WI38 (cell line): ENCODE results near the gene RNF167.

Source experiments
- H3K4me3 ChIP-seq: 2 replicates; pipeline ENCODE4 v1.5.1; 2011; ENCODE audit warnings: low read depth, mild to moderate bottlenecking, control low read depth, low read length
- TF ChIP-seq, protein P1 (sequence below): IDR thresholded peaks from 2 replicates; pipeline ENCODE4 v1.5.1; 2012; ENCODE audit warnings: low read depth, mild to moderate bottlenecking, control low read depth, low read length

Gene RNF167

DNA sequence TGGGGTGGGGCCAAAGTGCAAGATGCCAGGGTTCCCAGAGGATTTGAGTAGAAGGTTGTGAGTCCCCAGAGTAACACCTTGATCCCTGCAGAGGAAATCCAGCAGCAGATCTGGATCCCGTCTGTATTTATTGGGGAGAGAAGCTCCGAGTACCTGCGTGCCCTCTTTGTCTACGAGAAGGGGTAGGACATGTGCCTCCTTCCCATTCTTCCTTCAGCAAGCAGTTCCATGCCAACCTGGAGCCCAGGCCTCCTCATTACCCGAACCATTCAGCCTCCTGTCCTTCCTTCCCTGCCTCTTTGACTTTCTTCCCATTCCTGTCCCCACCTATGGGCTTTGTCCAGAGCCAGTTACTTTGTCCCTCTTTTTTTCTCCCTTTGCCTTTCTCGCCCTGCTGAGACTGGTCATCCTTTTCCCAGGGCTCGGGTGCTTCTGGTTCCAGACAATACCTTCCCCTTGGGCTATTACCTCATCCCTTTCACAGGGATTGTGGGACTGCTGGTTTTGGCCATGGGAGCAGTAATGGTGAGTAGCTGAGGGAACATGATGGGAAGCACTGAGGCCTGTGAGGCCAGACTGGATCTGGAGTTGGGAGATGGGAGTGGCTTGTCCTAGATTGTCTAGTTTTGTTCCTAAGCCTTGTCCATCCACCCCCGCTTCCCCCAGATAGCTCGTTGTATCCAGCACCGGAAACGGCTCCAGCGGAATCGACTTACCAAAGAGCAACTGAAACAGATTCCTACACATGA, 2.9 kb downstream of the RNF167 start:
- TF ChIP-seq, protein P1, sequence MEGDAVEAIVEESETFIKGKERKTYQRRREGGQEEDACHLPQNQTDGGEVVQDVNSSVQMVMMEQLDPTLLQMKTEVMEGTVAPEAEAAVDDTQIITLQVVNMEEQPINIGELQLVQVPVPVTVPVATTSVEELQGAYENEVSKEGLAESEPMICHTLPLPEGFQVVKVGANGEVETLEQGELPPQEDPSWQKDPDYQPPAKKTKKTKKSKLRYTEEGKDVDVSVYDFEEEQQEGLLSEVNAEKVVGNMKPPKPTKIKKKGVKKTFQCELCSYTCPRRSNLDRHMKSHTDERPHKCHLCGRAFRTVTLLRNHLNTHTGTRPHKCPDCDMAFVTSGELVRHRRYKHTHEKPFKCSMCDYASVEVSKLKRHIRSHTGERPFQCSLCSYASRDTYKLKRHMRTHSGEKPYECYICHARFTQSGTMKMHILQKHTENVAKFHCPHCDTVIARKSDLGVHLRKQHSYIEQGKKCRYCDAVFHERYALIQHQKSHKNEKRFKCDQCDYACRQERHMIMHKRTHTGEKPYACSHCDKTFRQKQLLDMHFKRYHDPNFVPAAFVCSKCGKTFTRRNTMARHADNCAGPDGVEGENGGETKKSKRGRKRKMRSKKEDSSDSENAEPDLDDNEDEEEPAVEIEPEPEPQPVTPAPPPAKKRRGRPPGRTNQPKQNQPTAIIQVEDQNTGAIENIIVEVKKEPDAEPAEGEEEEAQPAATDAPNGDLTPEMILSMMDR: no peak
- no peak overlapping the region for H3K4me3 ChIP-seq

DNA sequence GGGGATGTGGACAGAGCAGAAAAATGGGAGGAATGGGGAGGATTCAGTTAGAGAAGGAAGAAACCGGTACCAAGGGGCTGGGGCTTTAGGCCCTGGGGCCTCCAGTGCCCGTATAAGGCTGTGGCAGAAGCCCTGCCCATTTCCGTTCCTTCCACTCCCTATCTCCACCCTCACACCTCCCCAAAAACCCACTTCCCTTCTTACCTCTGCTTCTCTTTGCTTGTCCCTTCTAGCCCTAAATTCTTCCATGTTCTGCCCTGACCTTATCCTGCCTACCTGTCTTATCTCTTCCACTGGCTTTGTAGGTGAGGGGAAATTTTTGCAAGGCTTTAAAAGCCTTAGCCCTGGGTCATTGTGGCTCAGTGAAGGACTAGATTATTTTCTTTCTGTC, 4.1 kb downstream of the RNF167 start:
- TF ChIP-seq, protein P1: no peak
- no peak overlapping the region for H3K4me3 ChIP-seq

DNA sequence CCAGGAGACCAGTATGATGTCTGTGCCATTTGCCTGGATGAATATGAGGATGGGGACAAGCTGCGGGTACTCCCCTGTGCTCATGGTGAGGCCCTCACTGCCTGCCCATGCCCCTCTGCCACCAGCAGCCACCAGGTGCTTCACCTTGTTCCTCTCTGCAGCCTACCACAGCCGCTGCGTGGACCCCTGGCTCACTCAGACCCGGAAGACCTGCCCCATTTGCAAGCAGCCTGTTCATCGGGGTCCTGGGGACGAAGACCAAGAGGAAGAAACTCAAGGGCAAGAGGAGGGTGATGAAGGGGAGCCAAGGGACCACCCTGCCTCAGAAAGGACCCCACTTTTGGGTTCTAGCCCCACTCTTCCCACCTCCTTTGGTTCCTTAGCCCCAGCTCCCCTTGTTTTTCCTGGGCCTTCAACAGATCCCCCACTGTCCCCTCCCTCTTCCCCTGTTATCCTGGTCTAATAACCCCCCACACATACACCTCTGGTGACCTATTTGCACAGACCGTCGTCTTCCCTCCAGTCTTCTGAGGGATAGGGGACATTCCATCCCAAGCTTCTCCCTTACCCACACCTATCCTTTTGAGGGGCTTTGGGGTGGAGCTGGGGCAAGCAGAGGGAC, 4.6 kb downstream of the RNF167 start:
- TF ChIP-seq, protein P1: no peak
- H3K4me3 ChIP-seq: peak overlapping the region; percentile 93

DNA sequence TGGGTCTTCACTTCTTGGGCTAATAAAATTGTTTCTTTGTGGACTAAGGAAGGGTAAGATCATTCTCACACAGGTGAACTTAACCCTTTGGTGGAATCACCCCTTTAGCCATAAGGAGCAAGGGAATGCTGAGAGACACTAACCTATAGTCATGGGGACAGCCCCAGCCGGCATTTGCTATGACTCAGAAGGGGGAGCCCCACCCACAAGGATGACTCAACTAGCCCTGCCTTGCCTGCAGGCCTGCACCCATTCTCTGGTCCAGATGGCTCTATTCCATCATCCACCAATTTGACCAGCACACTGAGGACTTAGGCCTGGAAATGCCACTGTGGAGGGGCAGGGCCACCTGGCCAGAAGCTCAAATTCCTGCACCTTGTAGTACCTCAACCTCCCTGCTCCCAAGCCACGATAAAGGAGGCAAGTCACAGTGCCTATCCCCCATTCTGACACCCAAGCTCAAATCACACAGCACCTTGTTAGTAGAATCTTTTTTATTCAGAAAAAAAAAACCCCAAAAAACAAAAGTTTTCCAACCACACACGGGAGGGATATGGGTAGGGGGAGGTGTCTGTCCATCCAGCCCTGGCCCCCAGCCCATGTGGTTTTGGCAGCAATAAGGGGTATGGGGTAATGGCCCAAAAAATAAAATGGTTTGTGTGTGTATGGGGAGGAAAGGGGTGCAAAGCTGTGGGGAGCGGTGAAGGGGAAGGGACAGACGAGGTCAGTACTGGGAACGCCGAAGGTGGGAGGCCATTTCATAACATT, 5.3 kb downstream of the RNF167 start:
- peak overlapping the region; percentile 93 for H3K4me3 ChIP-seq

DNA sequence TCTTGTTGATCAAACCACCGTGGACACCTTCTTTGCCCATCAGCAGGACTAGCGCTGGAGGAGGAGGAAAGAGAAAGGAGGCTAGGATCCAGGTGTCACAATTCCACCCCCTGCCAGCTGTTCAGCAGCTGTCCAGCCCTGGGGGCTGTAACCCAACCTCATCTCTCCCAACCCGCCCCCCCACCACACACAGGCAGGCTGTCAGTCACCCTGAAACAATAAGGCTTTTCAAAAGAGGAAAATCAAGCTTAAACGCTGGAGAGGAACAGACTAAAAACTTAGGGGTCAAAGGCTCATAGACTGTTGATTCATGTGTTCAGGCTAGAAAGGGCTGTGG, 5.8 kb downstream of the RNF167 start:
- TF ChIP-seq, protein P1: no peak
- H3K4me3 ChIP-seq: peak overlapping the region; percentile 93

More for the DNA sequence above, 5.3 kb downstream of the RNF167 start:
- TF ChIP-seq, protein P1: no peak

DNA sequence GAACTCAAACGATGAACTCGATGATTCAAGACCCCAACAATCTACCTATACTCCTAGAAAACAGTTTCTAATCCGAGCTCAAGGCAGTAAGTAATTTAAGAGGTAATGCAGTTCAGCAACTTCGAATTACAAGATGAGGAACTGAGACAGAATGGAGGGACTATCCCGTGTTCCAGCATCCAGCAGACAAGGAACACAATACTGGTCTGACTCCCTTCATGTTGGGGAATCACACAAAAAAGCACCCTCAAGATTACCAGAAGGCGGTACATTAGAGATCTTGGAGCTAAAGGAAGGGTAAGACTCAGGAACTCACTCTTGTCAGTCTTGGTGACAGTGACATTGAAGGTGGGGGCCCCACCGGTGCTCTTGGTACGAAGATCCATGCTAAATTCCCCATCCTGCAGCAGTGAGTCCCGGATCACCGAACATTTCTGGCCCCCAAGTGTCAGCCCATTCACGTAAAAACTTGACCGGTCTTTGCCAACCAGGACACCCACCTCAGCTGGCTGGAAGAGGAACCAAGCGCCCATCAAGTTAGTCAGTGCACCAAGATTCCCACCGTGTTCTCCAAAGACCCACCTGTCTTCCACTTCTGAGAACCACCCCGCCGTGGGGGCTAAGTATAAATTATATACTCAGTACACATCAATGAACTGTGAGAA, 6.4 kb downstream of the RNF167 start:
- peak overlapping the region; percentile 93 for H3K4me3 ChIP-seq
- TF ChIP-seq, protein P1: no peak
